ENCODE data around the gene TOR2A. TPM values are rescaled to one million over a fixed set of nuclear protein-coding genes. Genes with fewer than 3 reads are reported as not detected.

Gene TOR2A
- total RNA-seq, 1 experiment from 2014 or later, result 16.4 TPM

DNA sequence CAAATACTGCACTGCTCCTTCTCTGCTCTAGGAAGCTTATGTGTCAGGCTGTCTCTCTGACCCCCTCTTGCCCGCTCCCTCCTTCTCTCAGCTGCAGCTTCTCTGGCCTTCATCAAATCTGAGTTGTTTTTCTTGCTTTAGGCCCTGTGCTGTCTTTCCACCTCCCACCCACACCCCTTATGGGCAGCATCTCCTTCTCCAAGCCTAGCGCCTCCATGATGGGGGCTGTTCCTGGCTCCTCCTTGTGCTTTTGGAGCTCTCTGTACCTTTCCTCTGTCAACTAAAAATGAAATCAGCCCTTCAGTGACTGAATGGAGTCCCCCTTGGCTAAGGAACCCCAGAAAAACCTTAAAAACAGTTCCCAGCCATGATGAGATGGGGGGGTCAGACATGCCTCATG, 35.0 kb downstream of the TOR2A start:
- Histone ChIP-seq H3K27me3 (ENCODE audit: insufficient read depth, low read depth) (no peaks in the 10 kb centered on the region), H3K4me3 (no peak overlapping the region), H3K9me3 (ENCODE audit: insufficient read depth, low read depth) (no peaks in the 10 kb centered on the region), H3K9me2 (ENCODE audit: insufficient read depth) (no peaks in the 10 kb centered on the region), H3F3A (ENCODE audit: insufficient read depth, low read depth) (no peaks in the 10 kb centered on the region; the same call in 1 of the 2 replicates), H3K27ac (no peak overlapping the region), H3K4me2 (no peak overlapping the region), H3K4me1 (replicated peaks; ENCODE audit: insufficient read depth) (peaks cover 4% of the 10 kb centered on the region), H3K79me2 (ENCODE audit: low read depth) (no peaks in the 10 kb centered on the region), H3K36me3 (ENCODE audit: low read depth) (no peaks in the 10 kb centered on the region), H2AFZ (no peak overlapping the region), H4K20me1 (ENCODE audit: insufficient read depth) (no peaks in the 10 kb centered on the region)
- no TSS peak for BruUV-seq (replicated peaks)
- no peak for TF ChIP-seq CTCF (conservative IDR thresholded peaks at IDR 0.05)
- no peak for TF ChIP-seq EZH2 (IDR thresholded peaks at IDR 0.05; ENCODE audit: low read depth)
- DNase-seq, result no peak
- ChIA-PET CTCF (no interaction called here), POLR2A (ENCODE audit: unreplicated experiment) (no interaction called here)
- intact Hi-C loops (cut with micrococcal nuclease; ENCODE audit: unreplicated experiment), result no loop called here

GRCh38 chr9:127698985-127699670, 36.0 kb downstream of the TOR2A start:
- no peaks in the 10 kb centered on the region for H3K36me3 ChIP-seq (ENCODE audit: low read depth)
- peak overlapping the region; percentile 40; the same call in 1 of the 2 replicates for H3K4me3 ChIP-seq
- no peaks in the 10 kb centered on the region for H3K27me3 ChIP-seq (ENCODE audit: insufficient read depth, low read depth)
- BruUV-seq (replicated peaks), result TSS peak; percentile 89
- no peaks in the 10 kb centered on the region for H3K79me2 ChIP-seq (ENCODE audit: low read depth)
- peaks cover 4% of the 10 kb centered on the region for H3K4me1 ChIP-seq (replicated peaks; ENCODE audit: insufficient read depth)
- no peaks in the 10 kb centered on the region for H3K9me3 ChIP-seq (ENCODE audit: insufficient read depth, low read depth)
- TF ChIP-seq EZH2 (IDR thresholded peaks at IDR 0.05; ENCODE audit: low read depth) (no peak), CTCF (conservative IDR thresholded peaks at IDR 0.05) (no peak)
- peak overlapping the region; percentile 71 for H3K4me2 ChIP-seq
- CTCF ChIA-PET, result no interaction called here
- H3F3A ChIP-seq (ENCODE audit: insufficient read depth, low read depth), result no peaks in the 10 kb centered on the region; the same call in 1 of the 2 replicates
- H4K20me1 ChIP-seq (ENCODE audit: insufficient read depth), result no peaks in the 10 kb centered on the region
- POLR2A ChIA-PET (ENCODE audit: unreplicated experiment), result no interaction called here
- H2AFZ ChIP-seq, result peak overlapping the region; percentile 82
- H3K27ac ChIP-seq, result no peak overlapping the region
- H3K9me2 ChIP-seq (ENCODE audit: insufficient read depth), result no peaks in the 10 kb centered on the region
- peak; percentile 88 to 97 for DNase-seq
- intact Hi-C loops (cut with micrococcal nuclease; ENCODE audit: unreplicated experiment), result no loop called here

- intact Hi-C loops (cut with micrococcal nuclease; ENCODE audit: unreplicated experiment), result no loop called here
- CTCF ChIA-PET, result interaction anchor here (0.6 kb wide), 1 partner anchor 180 kb away, joined by 3 read pairs; no protein-coding TSS in a partner anchor
- no TSS peak for BruUV-seq (replicated peaks)
Measured at GRCh38 chr9:127698386-127698785, 36.7 kb downstream of the TOR2A start.

More at GRCh38 chr9:127698386-127698785, 36.7 kb downstream of the TOR2A start:
- peaks cover 4% of the 10 kb centered on the region for H3K4me1 ChIP-seq (replicated peaks; ENCODE audit: insufficient read depth)
- H3K9me3 ChIP-seq (ENCODE audit: insufficient read depth, low read depth), result no peaks in the 10 kb centered on the region
- H4K20me1 ChIP-seq (ENCODE audit: insufficient read depth), result no peaks in the 10 kb centered on the region
- H3K4me2 ChIP-seq, result no peak overlapping the region
- H3K27me3 ChIP-seq (ENCODE audit: insufficient read depth, low read depth), result no peaks in the 10 kb centered on the region
- H3K4me3 ChIP-seq, result no peak overlapping the region
- H3K36me3 ChIP-seq (ENCODE audit: low read depth), result no peaks in the 10 kb centered on the region
- DNase-seq, result no peak
- H3K9me2 ChIP-seq (ENCODE audit: insufficient read depth), result no peaks in the 10 kb centered on the region
- no peaks in the 10 kb centered on the region; the same call in 1 of the 2 replicates for H3F3A ChIP-seq (ENCODE audit: insufficient read depth, low read depth)
- POLR2A ChIA-PET (ENCODE audit: unreplicated experiment), result no interaction called here
- TF ChIP-seq CTCF (conservative IDR thresholded peaks at IDR 0.05) (no peak), EZH2 (IDR thresholded peaks at IDR 0.05; ENCODE audit: low read depth) (no peak)
- H3K79me2 ChIP-seq (ENCODE audit: low read depth), result no peaks in the 10 kb centered on the region
- H3K27ac ChIP-seq, result no peak overlapping the region
- H2AFZ ChIP-seq, result no peak overlapping the region
